Measurements from ENCODE around the gene RNLS. TPM values are rescaled to one million over a fixed set of nuclear protein-coding genes. Genes with fewer than 3 reads are reported as not detected.

Gene RNLS
- total RNA-seq, 4 donors from 2014 or later, result 8.7 to 19.7 (median 12.9) TPM

DNA sequence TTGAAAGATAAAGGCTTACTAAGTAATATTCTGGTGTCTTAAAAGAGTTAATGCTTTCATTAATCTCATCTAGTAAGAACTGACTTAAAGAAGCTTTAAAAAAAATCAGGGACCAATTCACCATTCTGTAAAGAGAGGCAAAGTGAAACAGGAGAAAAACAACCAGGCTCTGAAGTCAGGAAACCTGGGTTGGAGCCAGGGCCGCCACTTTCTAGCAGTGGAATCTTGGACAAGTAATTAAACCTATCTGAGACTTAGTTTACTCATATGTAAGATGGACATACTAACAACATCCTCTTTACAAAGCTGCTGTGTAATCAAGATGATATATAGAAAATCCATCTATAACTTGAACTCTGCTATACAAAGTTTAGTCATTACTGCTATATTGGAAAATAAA lies 154.1 kb downstream of the RNLS start:
- H3K4me1 ChIP-seq, result no peaks in the 10 kb centered on the region
- no peaks in the 10 kb centered on the region for H3K36me3 ChIP-seq
- no peak overlapping the region for H3K27ac ChIP-seq
- no peak for TF ChIP-seq POLR2A (IDR thresholded peaks at IDR 0.05)
- TF ChIP-seq, protein P1, sequence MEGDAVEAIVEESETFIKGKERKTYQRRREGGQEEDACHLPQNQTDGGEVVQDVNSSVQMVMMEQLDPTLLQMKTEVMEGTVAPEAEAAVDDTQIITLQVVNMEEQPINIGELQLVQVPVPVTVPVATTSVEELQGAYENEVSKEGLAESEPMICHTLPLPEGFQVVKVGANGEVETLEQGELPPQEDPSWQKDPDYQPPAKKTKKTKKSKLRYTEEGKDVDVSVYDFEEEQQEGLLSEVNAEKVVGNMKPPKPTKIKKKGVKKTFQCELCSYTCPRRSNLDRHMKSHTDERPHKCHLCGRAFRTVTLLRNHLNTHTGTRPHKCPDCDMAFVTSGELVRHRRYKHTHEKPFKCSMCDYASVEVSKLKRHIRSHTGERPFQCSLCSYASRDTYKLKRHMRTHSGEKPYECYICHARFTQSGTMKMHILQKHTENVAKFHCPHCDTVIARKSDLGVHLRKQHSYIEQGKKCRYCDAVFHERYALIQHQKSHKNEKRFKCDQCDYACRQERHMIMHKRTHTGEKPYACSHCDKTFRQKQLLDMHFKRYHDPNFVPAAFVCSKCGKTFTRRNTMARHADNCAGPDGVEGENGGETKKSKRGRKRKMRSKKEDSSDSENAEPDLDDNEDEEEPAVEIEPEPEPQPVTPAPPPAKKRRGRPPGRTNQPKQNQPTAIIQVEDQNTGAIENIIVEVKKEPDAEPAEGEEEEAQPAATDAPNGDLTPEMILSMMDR (IDR thresholded peaks at IDR 0.05), result no peak
- H3K4me3 ChIP-seq, result no peak overlapping the region
- no peaks in the 10 kb centered on the region for H3K27me3 ChIP-seq
- H3K9me3 ChIP-seq, result no peaks in the 10 kb centered on the region
- intact Hi-C loops (cut with DNase I; ENCODE audit: low total_unique reads), result no loop called here
- DNase-seq, result no peak

DNA sequence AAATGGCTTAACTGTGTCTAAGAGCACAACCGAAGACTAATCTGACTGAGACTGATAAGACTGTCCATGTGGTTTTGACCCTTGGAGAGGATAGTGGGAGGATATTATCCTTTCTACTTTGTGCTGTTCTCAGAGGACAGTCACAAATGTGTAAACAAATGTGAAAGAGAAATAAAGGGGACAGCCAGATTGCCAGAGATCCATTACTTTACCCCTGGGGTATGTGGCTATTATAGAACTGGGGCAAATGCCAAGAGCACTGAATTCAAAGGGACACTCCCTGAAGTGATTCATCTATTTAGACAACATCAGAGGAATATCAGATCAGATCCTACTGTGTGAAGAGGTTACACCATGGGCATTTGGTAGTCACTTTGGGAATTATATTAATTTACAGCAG lies 154.7 kb downstream of the RNLS start:
- Histone ChIP-seq H3K36me3 (no peaks in the 10 kb centered on the region), H3K4me3 (no peak overlapping the region), H3K27ac (no peak overlapping the region), H3K4me1 (no peaks in the 10 kb centered on the region), H3K9me3 (no peaks in the 10 kb centered on the region), H3K27me3 (no peaks in the 10 kb centered on the region)
- TF ChIP-seq POLR2A (IDR thresholded peaks at IDR 0.05), result no peak
- TF ChIP-seq, protein P1 (IDR thresholded peaks at IDR 0.05), result no peak
- DNase-seq, result no peak
- intact Hi-C loops (cut with DNase I; ENCODE audit: low total_unique reads), result no loop called here

DNA sequence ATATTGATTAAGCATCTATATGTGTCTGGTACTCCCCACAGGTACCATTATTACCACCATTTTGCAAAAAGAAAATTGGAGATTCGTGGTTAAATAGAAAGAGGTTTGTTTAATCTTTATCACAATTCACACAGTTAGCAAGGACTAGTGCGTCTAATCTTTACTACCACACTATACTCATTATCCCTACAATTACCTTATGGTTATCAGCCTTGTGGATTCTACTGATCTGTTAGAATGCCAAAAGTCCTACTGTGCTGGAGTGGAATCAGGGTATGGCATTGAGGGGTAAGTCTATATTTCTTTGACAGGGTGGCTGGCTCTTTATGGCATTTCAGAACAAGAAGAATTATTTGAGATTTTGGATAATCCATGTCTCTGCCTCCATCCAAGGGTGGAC lies 156.1 kb downstream of the RNLS start:
- H3K27me3 ChIP-seq, result no peaks in the 10 kb centered on the region
- no peak overlapping the region for H3K27ac ChIP-seq
- no peaks in the 10 kb centered on the region for H3K9me3 ChIP-seq
- H3K36me3 ChIP-seq, result no peaks in the 10 kb centered on the region
- no peak for DNase-seq
- intact Hi-C loops (cut with DNase I; ENCODE audit: low total_unique reads), result no loop called here
- no peaks in the 10 kb centered on the region for H3K4me1 ChIP-seq
- TF ChIP-seq, protein P1 (IDR thresholded peaks at IDR 0.05), result no peak
- no peak for TF ChIP-seq POLR2A (IDR thresholded peaks at IDR 0.05)
- H3K4me3 ChIP-seq, result no peak overlapping the region

DNA sequence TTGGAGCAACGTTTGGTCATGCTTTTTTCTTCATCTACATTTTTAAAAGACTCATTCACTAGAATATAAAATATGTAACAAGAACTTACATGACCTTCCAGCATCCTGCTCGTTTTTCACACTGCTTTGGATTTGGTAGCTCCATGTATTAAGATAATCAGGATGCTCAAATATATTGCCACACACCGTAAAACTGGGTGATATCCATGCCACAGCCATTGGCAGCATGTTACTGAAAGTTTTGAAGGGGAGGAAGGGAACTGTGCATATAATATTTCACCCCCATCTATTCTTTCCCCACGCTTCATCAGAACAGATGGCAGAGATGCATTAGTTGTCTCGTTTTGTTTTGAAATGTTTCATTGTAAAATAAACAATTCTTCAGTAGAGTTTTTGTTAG lies 158.2 kb downstream of the RNLS start:
- no peak for DNase-seq
- Histone ChIP-seq H3K27me3 (no peaks in the 10 kb centered on the region), H3K27ac (no peak overlapping the region), H3K9me3 (no peaks in the 10 kb centered on the region), H3K4me1 (no peaks in the 10 kb centered on the region), H3K36me3 (no peaks in the 10 kb centered on the region), H3K4me3 (no peak overlapping the region)
- TF ChIP-seq POLR2A (IDR thresholded peaks at IDR 0.05), result no peak
- TF ChIP-seq, protein P1 (IDR thresholded peaks at IDR 0.05), result no peak
- intact Hi-C loops (cut with DNase I; ENCODE audit: low total_unique reads), result no loop called here

DNA sequence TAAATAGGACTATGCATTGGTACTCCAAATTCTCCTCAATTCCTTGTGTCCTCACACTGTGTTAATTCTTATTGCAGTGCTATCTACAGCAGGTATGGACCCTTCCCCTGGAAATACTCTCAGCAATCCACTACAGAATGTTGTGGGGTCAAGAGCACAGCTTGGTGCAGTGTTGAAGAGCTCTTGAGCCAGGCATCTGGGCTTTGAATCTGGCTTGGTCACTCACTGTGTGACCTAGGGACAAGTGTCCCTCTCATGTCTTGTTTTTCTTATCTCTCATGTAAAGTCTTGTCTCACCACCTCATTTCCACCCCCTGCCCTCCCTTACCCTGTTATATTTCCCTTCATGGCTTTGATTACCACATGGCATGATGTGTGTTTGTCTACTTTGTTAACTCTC lies 159.4 kb downstream of the RNLS start:
- Histone ChIP-seq H3K27me3 (no peaks in the 10 kb centered on the region), H3K36me3 (no peaks in the 10 kb centered on the region), H3K4me1 (no peaks in the 10 kb centered on the region), H3K9me3 (no peaks in the 10 kb centered on the region), H3K4me3 (no peak overlapping the region), H3K27ac (no peak overlapping the region)
- no peak for DNase-seq
- intact Hi-C loops (cut with DNase I; ENCODE audit: low total_unique reads), result no loop called here
- TF ChIP-seq, protein P1 (IDR thresholded peaks at IDR 0.05), result no peak
- no peak for TF ChIP-seq POLR2A (IDR thresholded peaks at IDR 0.05)
